Right lobe of liver (tissue), 6 donors: ENCODE data around the gene LRRC8B. TPM values are rescaled to one million over a fixed set of nuclear protein-coding genes. Genes with fewer than 3 reads are reported as not detected.

Experiments
- ATAC-seq, 4 donors: fragments of 200-7000 bp; cut with Tn5 transposase; one replicate each; pipeline ENCODE4 v1.9.1; 2020; ENCODE audit warnings: mild to moderate bottlenecking in 4 of 4, moderate library complexity in 4 of 4
- DNase-seq, 3 donors: peaks; one replicate each; pipeline ENCODE4 v3.0.0-alpha.2; 2020
- H3K27ac ChIP-seq, 3 donors: fragments of 200-600 bp; one replicate each; pipeline ENCODE4 v1.8.0; 2022
- H3K27me3 ChIP-seq, 2 donors: fragments of 200-600 bp; one replicate each; pipeline ENCODE4 v1.8.0; 2022
- H3K36me3 ChIP-seq, 4 donors: fragments of 200-600 bp; sonication (generic) in 1 of 4; one replicate each; pipeline versions ENCODE4 v1.5.1 to v1.8.0; 2017 to 2022; ENCODE audit warnings: control low read depth in 1 of 4
- H3K4me1 ChIP-seq, 4 donors: fragments of 200-600 bp; sonication (generic) in 1 of 4; one replicate each; pipeline versions ENCODE4 v1.5.1 to v1.8.0; 2017 to 2022; ENCODE audit warnings: control low read depth in 1 of 4
- H3K4me3 ChIP-seq, 3 donors: fragments of 200-600 bp; one replicate each; pipeline ENCODE4 v1.8.0; 2022
- H3K9me3 ChIP-seq, 4 donors: fragments of 200-600 bp; sonication (generic) in 1 of 4; one replicate each; pipeline versions ENCODE4 v1.5.1 to v1.8.0; 2017 to 2022; ENCODE audit warnings: control low read depth in 1 of 4
- CTCF ChIP-seq, 4 donors: fragments of 200-600 bp in 3 of 4; fragments of 450-650 bp in 1 of 4; IDR thresholded peaks; one replicate each; pipeline versions ENCODE4 v1.5.1 to v1.8.0; 2016 to 2022; ENCODE audit warnings: antibody characterized with exemption in 4 of 4, mild to moderate bottlenecking in 2 of 4
- POLR2A ChIP-seq: fragments of 450-650 bp; IDR thresholded peaks from one replicate; pipeline ENCODE4 v1.6.1; 2017; ENCODE audit warnings: antibody characterized with exemption, mild to moderate bottlenecking
- WGBS: methylation state at CpG from one replicate; pipeline ENCODE4 v1.1.6; 2018; ENCODE audit warnings: low coverage, low lambda C conversion rate; ENCODE audit not compliant: insufficient coverage; ENCODE audit errors: missing lambda C conversion rate; 5-methylcytosine and 5-hydroxymethylcytosine counted together
- intact Hi-C, 2 donors: fragments of 100-400 bp; cut with DNase I; formaldehyde crosslinking; loops; one replicate each; pipeline versions ENCODE4 v1.11.2 to v1.14.1; 2022
- total RNA-seq, 6 experiments: library from RNA; depleted of rRNA in 2 of 6; stranded (reverse); fragments of >200 nt in 2 of 6; fragmentation: NEBNext Ultra II Directional in 3 of 6; extraction: Animal tissue kit (Norgen Biotek cat#: 25700) in 3 of 6; gene quantifications; one replicate each; pipeline versions ENCODE4 v1.1.0 to v1.2.4, GENCODE V29; 2016 to 2023
- donor health status: DM: no; HTN: yes; CAD: no.
- donor health status: DM: no; HTN: no; CAD: no.
- donor health status: DM: no; HTN: no; CAD: no.
- donor health status: DM: no; HTN: yes; CAD: no.
- donor health status: DM: no; HTN: yes; CAD: no.

LRRC8B gene
- total RNA-seq, 6 experiments from 2014 or later: 1.8 to 11.3 (median 4.7) TPM

GRCh38 chr1:89546082-89546889 lies 21.7 kb downstream of the LRRC8B start:
- intact Hi-C loops: no loop called here
- WGBS: 86% methylated on average over 2 of the region's 3 CpGs
- no peaks in the 10 kb centered on the region for H3K27me3 ChIP-seq
- ATAC-seq (peak in 2 of 4 donors; percentile 12 to 31), DNase-seq (no peak)
- no peaks in the 10 kb centered on the region for H3K36me3 ChIP-seq
- H3K4me1 ChIP-seq: peaks cover 0 to 13% (median 0%) of the 10 kb centered on the region in 4 donors
- no peak overlapping the region for H3K4me3 ChIP-seq
- H3K9me3 ChIP-seq: no peaks in the 10 kb centered on the region
- no peak overlapping the region for H3K27ac ChIP-seq
- TF ChIP-seq POLR2A: no peak
- no peak for TF ChIP-seq CTCF (IDR thresholded peaks at IDR 0.05)

- TF ChIP-seq POLR2A (no peak), CTCF (IDR thresholded peaks at IDR 0.05) (no peak)
- intact Hi-C loops: no loop called here
- ATAC-seq: no peak
- Histone ChIP-seq H3K4me3 (no peak overlapping the region), H3K27ac (no peak overlapping the region), H3K36me3 (no peaks in the 10 kb centered on the region), H3K4me1 (peaks cover 0 to 15% (median under 1%) of the 10 kb centered on the region in 4 donors), H3K9me3 (no peaks in the 10 kb centered on the region), H3K27me3 (no peaks in the 10 kb centered on the region)
- DNase-seq: no peak
These were observed 22.4 kb downstream of the LRRC8B start for GRCh38 chr1:89546934-89547562.

- Histone ChIP-seq H3K4me3 (no peak overlapping the region), H3K27me3 (no peaks in the 10 kb centered on the region), H3K9me3 (no peaks in the 10 kb centered on the region), H3K36me3 (no peaks in the 10 kb centered on the region), H3K27ac (no peak overlapping the region), H3K4me1 (peaks cover 0 to 19% (median 3%) of the 10 kb centered on the region in 4 donors)
- ATAC-seq (peak in 3 of 4 donors; percentile 31 to 58 (median 53)), DNase-seq (peak in 1 of 3 donors; percentile 22)
- intact Hi-C loops: no loop called here
- WGBS: 63% methylated on average over 2 of the region's 2 CpGs
- no peak for TF ChIP-seq CTCF (IDR thresholded peaks at IDR 0.05)
- TF ChIP-seq POLR2A: no peak
These were observed 23.0 kb downstream of the LRRC8B start for GRCh38 chr1:89547563-89548116.

- Histone ChIP-seq H3K4me3 (no peak overlapping the region), H3K9me3 (no peaks in the 10 kb centered on the region), H3K36me3 (no peaks in the 10 kb centered on the region), H3K4me1 (peaks cover 0 to 19% (median 3%) of the 10 kb centered on the region in 4 donors), H3K27me3 (no peaks in the 10 kb centered on the region), H3K27ac (no peak overlapping the region)
- TF ChIP-seq CTCF (IDR thresholded peaks at IDR 0.05) (no peak), POLR2A (no peak)
- ATAC-seq (no peak), DNase-seq (no peak)
- intact Hi-C loops: no loop called here
- WGBS: 92% methylated on average over 2 of the region's 2 CpGs
These were observed 23.7 kb downstream of the LRRC8B start for GRCh38 chr1:89548122-89548857.
